DOHH2 (cell line): Measurements from ENCODE around the gene ALS2.

Source experiments
- H3F3A ChIP-seq: fragments of 200-600 bp; sonication (generic), shearing (Covaris generic); 2 replicates; pipeline ENCODE4 v1.6.0; 2016; ENCODE audit warnings: antibody characterized with exemption, mild to moderate bottlenecking; ENCODE audit not compliant: control insufficient read depth, insufficient read depth
- H3K27ac ChIP-seq: fragments of 200-600 bp; sonication (generic); 2 replicates; pipeline ENCODE4 v1.5.1; 2014; ENCODE audit warnings: low read depth, mild to moderate bottlenecking, low read length, moderate library complexity
- H3K27me3 ChIP-seq: fragments of 200-600 bp; sonication (generic); 2 replicates; pipeline ENCODE4 v1.6.1; 2014; ENCODE audit warnings: mild to moderate bottlenecking, low read length, mixed read lengths; ENCODE audit not compliant: control insufficient read depth
- H3K36me3 ChIP-seq: fragments of 200-600 bp; sonication (generic); 2 replicates; pipeline ENCODE4 v1.6.1; 2014; ENCODE audit warnings: mild to moderate bottlenecking, low read length, moderate library complexity, mixed read lengths; ENCODE audit not compliant: control insufficient read depth
- H3K4me1 ChIP-seq: fragments of 200-600 bp; sonication (generic); 2 replicates; pipeline ENCODE4 v1.6.1; 2014; ENCODE audit warnings: mild to moderate bottlenecking, low read length, mixed read lengths; ENCODE audit not compliant: control insufficient read depth
- H3K4me2 ChIP-seq: fragments of 200-600 bp; sonication (generic); 2 replicates; pipeline ENCODE4 v1.6.0; 2014; ENCODE audit warnings: mild to moderate bottlenecking, low read length, moderate library complexity
- H3K4me3 ChIP-seq: fragments of 200-600 bp; sonication (generic); 2 replicates; pipeline ENCODE4 v1.5.1; 2014; ENCODE audit warnings: mild to moderate bottlenecking, low read length, mixed read lengths
- H3K79me2 ChIP-seq: fragments of 200-600 bp; sonication (generic); 2 replicates; pipeline ENCODE4 v1.6.1; 2014; ENCODE audit warnings: mild to moderate bottlenecking, low read length, mixed read lengths; ENCODE audit not compliant: control insufficient read depth
- H3K9me2 ChIP-seq: fragments of 200-600 bp; sonication (generic); replicated peaks from 2 replicates; pipeline ENCODE4 v1.6.1; 2014; ENCODE audit warnings: mild to moderate bottlenecking, low read length, mixed read lengths; ENCODE audit not compliant: control insufficient read depth
- H3K9me3 ChIP-seq: fragments of 200-600 bp; sonication (generic); 2 replicates; pipeline ENCODE4 v1.6.1; 2014; ENCODE audit warnings: antibody characterized with exemption, low read length, mixed read lengths; ENCODE audit not compliant: control insufficient read depth, insufficient read depth
- H4K20me1 ChIP-seq: fragments of 200-600 bp; sonication (generic); 2 replicates; pipeline ENCODE4 v1.6.0; 2014; ENCODE audit warnings: low read depth, mild to moderate bottlenecking, antibody characterized with exemption, low read length, moderate library complexity; ENCODE audit not compliant: control insufficient read depth, insufficient read depth
- CTCF ChIP-seq: fragments of 200-600 bp; sonication (generic); IDR thresholded peaks from one replicate; pipeline ENCODE4 v1.5.1; 2014; ENCODE audit warnings: antibody characterized with exemption, mild to moderate bottlenecking, low read depth, low read length; ENCODE audit not compliant: poor library complexity, severe bottlenecking
- EZH2phosphoT487 ChIP-seq: fragments of 200-600 bp; sonication (generic); IDR thresholded peaks from 2 replicates; pipeline ENCODE4 v1.6.1; 2017; ENCODE audit warnings: borderline replicate concordance, mild to moderate bottlenecking, antibody characterized with exemption, low read length, moderate library complexity, mixed read lengths

Gene ALS2

GRCh38 chr2:201656740-201657139 lies 124.0 kb downstream of the ALS2 start:
- no peak overlapping the region for H3K27ac ChIP-seq

GRCh38 chr2:201656102-201656501 lies 124.6 kb downstream of the ALS2 start:
- H3K27ac ChIP-seq: no peak overlapping the region
- H3K4me2 ChIP-seq: no peak overlapping the region
- H3K4me3 ChIP-seq: no peak overlapping the region
- TF ChIP-seq EZH2phosphoT487 (no peak), CTCF (no peak)
- no peaks in the 10 kb centered on the region for H3K79me2 ChIP-seq
- no peaks in the 10 kb centered on the region for H3K9me3 ChIP-seq
- H3K4me1 ChIP-seq: no peaks in the 10 kb centered on the region
- peaks cover 6% of the 10 kb centered on the region for H3K27me3 ChIP-seq
- H3K36me3 ChIP-seq: no peaks in the 10 kb centered on the region
- no peaks in the 10 kb centered on the region for H3K9me2 ChIP-seq
- H4K20me1 ChIP-seq: no peaks in the 10 kb centered on the region
- H3F3A ChIP-seq: no peaks in the 10 kb centered on the region

More at GRCh38 chr2:201656740-201657139, 124.0 kb downstream of the ALS2 start:
- no peaks in the 10 kb centered on the region for H3K4me1 ChIP-seq
- no peaks in the 10 kb centered on the region for H3K36me3 ChIP-seq
- no peaks in the 10 kb centered on the region for H3F3A ChIP-seq
- no peaks in the 10 kb centered on the region for H3K9me2 ChIP-seq
- TF ChIP-seq CTCF (no peak), EZH2phosphoT487 (no peak)
- H3K27me3 ChIP-seq: peaks cover 5% of the 10 kb centered on the region; the same call in 1 of the 2 replicates
- H3K79me2 ChIP-seq: no peaks in the 10 kb centered on the region
- H3K9me3 ChIP-seq: no peaks in the 10 kb centered on the region
- H3K4me2 ChIP-seq: no peak overlapping the region
- H4K20me1 ChIP-seq: no peaks in the 10 kb centered on the region
- H3K4me3 ChIP-seq: no peak overlapping the region

GRCh38 chr2:201654616-201655384 lies 125.9 kb downstream of the ALS2 start:
- Histone ChIP-seq H3F3A (no peaks in the 10 kb centered on the region), H3K27ac (no peak overlapping the region), H3K36me3 (no peaks in the 10 kb centered on the region), H3K27me3 (peaks cover 8% of the 10 kb centered on the region), H3K9me2 (no peaks in the 10 kb centered on the region), H4K20me1 (no peaks in the 10 kb centered on the region), H3K4me2 (no peak overlapping the region), H3K79me2 (no peaks in the 10 kb centered on the region), H3K4me1 (no peaks in the 10 kb centered on the region), H3K4me3 (no peak overlapping the region), H3K9me3 (no peaks in the 10 kb centered on the region)
- TF ChIP-seq CTCF: no peak
